Keratinocyte (primary cell): ENCODE data around the gene RUNX1. TPM values are rescaled to one million over a fixed set of nuclear protein-coding genes. Genes with fewer than 3 reads are reported as not detected.

Experiments used
- DNase-seq: peaks from one replicate; pipeline ENCODE4 v3.0.0-alpha.2; 2011; ENCODE audit warnings: low read depth, missing footprints, low spot score
- FAIRE-seq: peaks from 2 replicates; lab custom pipeline; 2011; peaks lifted over from hg19 to GRCh38; lab: Jason Lieb, UNC
- H2AFZ ChIP-seq: 2 replicates; pipeline ENCODE4 v1.6.0; 2012; ENCODE audit warnings: low read length, control low read depth, inconsistent platforms; ENCODE audit not compliant: control insufficient read depth
- H3K27ac ChIP-seq: 2 replicates; pipeline ENCODE4 v1.5.1; 2011; ENCODE audit warnings: low read length; ENCODE audit not compliant: control insufficient read depth, insufficient read depth
- H3K27me3 ChIP-seq: 3 replicates; pipeline ENCODE4 v1.6.0; 2011; ENCODE audit warnings: low read length; ENCODE audit not compliant: control insufficient read depth, insufficient read depth; ENCODE audit errors: extremely low read depth
- H3K36me3 ChIP-seq, 2 experiments: 2 replicates in 1 of 2; 3 replicates in 1 of 2; pipeline ENCODE4 v1.5.1; 2011; ENCODE audit warnings: low read length in 2 of 2, mild to moderate bottlenecking in 1 of 2; ENCODE audit not compliant: control insufficient read depth in 2 of 2, insufficient read depth in 2 of 2; ENCODE audit errors: extremely low read depth in 1 of 2
- H3K4me1 ChIP-seq: 3 replicates; pipeline ENCODE4 v1.5.1; 2011; ENCODE audit warnings: low read length; ENCODE audit not compliant: control insufficient read depth, insufficient read depth; ENCODE audit errors: extremely low read depth
- H3K4me2 ChIP-seq: 3 replicates; pipeline ENCODE4 v1.6.0; 2011; ENCODE audit warnings: low read depth, low read length; ENCODE audit not compliant: control insufficient read depth, insufficient read depth; ENCODE audit errors: extremely low read depth
- H3K4me3 ChIP-seq, 3 experiments: fragments of 200-600 bp in 1 of 3; sonication (generic) in 1 of 3; 2 replicates in 2 of 3; 3 replicates in 1 of 3; pipeline ENCODE4 v1.5.1; 2011 to 2016; ENCODE audit warnings: low read length in 3 of 3, mild to moderate bottlenecking in 3 of 3, control low read depth in 2 of 3, inconsistent platforms in 1 of 3, low read depth in 1 of 3, mixed read lengths in 1 of 3, mixed run types in 1 of 3, moderate library complexity in 1 of 3; ENCODE audit not compliant: control insufficient read depth in 2 of 3, insufficient read depth in 2 of 3; ENCODE audit errors: extremely low read depth in 1 of 3
- H3K79me2 ChIP-seq: 2 replicates; pipeline ENCODE4 v1.6.0; 2012; ENCODE audit warnings: low read length; ENCODE audit not compliant: control insufficient read depth, insufficient read depth
- H3K9ac ChIP-seq: 3 replicates; pipeline ENCODE4 v1.6.0; 2011; ENCODE audit warnings: low read length; ENCODE audit not compliant: control insufficient read depth, insufficient read depth; ENCODE audit errors: extremely low read depth
- H3K9me1 ChIP-seq: 3 replicates; pipeline ENCODE4 v1.6.0; 2011; ENCODE audit warnings: low read length; ENCODE audit not compliant: control insufficient read depth, insufficient read depth; ENCODE audit errors: extremely low read depth
- H3K9me3 ChIP-seq: 2 replicates; pipeline ENCODE4 v1.5.1; 2012; ENCODE audit warnings: low read depth, low read length; ENCODE audit not compliant: control insufficient read depth
- H4K20me1 ChIP-seq: 3 replicates; pipeline ENCODE4 v1.6.0; 2011; ENCODE audit warnings: low read length; ENCODE audit not compliant: control insufficient read depth, insufficient read depth; ENCODE audit errors: extremely low read depth
- CTCF ChIP-seq, 3 experiments: IDR thresholded peaks in 1 of 3; conservative IDR thresholded peaks in 1 of 3; optimal IDR thresholded peaks in 1 of 3; 2 replicates in 2 of 3; 3 replicates in 1 of 3; pipeline versions ENCODE3 to v1.5.1; 2011; ENCODE audit warnings: low read length in 3 of 3, mild to moderate bottlenecking in 3 of 3, moderate library complexity in 2 of 3, control low read depth in 1 of 3, inconsistent platforms in 1 of 3; ENCODE audit not compliant: insufficient read depth in 2 of 3; ENCODE audit errors: extremely low read depth in 1 of 3
- EZH2 ChIP-seq: IDR thresholded peaks from one replicate; pipeline ENCODE4 v1.6.1; 2012; ENCODE audit warnings: inconsistent platforms, mild to moderate bottlenecking, low read length, moderate library complexity
- dilution Hi-C: fragments of 300-500 bp; cut with MboI; formaldehyde crosslinking; loops from one replicate; pipeline ENCODE4 v1.7.0; 2020; ENCODE audit warnings: low sequenced_read_pairs; ENCODE audit not compliant: extremely low pct_ligation_motif_present
- polyA plus RNA-seq, 5 experiments: library from polyadenylated mRNA; depleted of rRNA in 3 of 5; stranded (reverse) in 3 of 5; stranded (forward) in 1 of 5; unstranded in 1 of 5; fragments of >200 nt; gene quantifications; 1 replicate in 1 of 5; 2 replicates in 3 of 5; 3 replicates in 1 of 5; pipeline versions ENCODE4 v1.2.1 to v1.2.3, GENCODE V29; 2011 to 2012; ENCODE audit warnings: missing spikeins in 2 of 5, low read depth in 1 of 5, low replicate concordance in 1 of 5

Gene RUNX1
- polyA plus RNA-seq, 1 donor (not counting 4 experiments of a cell fraction or from before 2014, with no cell fraction given) = 44.9 TPM

- Histone ChIP-seq H3K4me2 (no peak overlapping the region), H4K20me1 (no peaks in the 10 kb centered on the region), H3K79me2 (no peaks in the 10 kb centered on the region), H3K4me3 (no peak overlapping the region), H3K27me3 (no peaks in the 10 kb centered on the region), H3K36me3 (no peaks in the 10 kb centered on the region), H3K4me1 (peaks cover 5% of the 10 kb centered on the region), H3K9me1 (no peaks in the 10 kb centered on the region), H3K9me3 (no peaks in the 10 kb centered on the region), H3K27ac (no peak overlapping the region), H2AFZ (no peak overlapping the region), H3K9ac (no peak overlapping the region)
- TF ChIP-seq CTCF (optimal IDR thresholded peaks at IDR 0.05 in 1 of 3, IDR thresholded peaks at IDR 0.05 in 1 of 3, conservative IDR thresholded peaks at IDR 0.05 in 1 of 3; ENCODE audit: extremely low read depth in 1 of 3, insufficient read depth in 2 of 3, low read length in 3 of 3) (no peak), EZH2 (no peak)
- no peak for DNase-seq
- no peak for FAIRE-seq
- dilution Hi-C loops = no loop called here
Observed at GRCh38 chr21:35028451-35028978, 20.6 kb downstream of the RUNX1 start.

- Histone ChIP-seq H3K36me3 (no peaks in the 10 kb centered on the region), H3K4me1 (peaks cover 5% of the 10 kb centered on the region), H3K27me3 (no peaks in the 10 kb centered on the region), H2AFZ (no peak overlapping the region), H3K9ac (no peak overlapping the region), H4K20me1 (no peaks in the 10 kb centered on the region), H3K9me3 (no peaks in the 10 kb centered on the region), H3K4me3 (no peak overlapping the region), H3K27ac (no peak overlapping the region), H3K9me1 (no peaks in the 10 kb centered on the region), H3K4me2 (no peak overlapping the region), H3K79me2 (no peaks in the 10 kb centered on the region)
- peak; percentile 36 for FAIRE-seq
- TF ChIP-seq EZH2 = no peak
- no peak for TF ChIP-seq CTCF (optimal IDR thresholded peaks at IDR 0.05 in 1 of 3, IDR thresholded peaks at IDR 0.05 in 1 of 3, conservative IDR thresholded peaks at IDR 0.05 in 1 of 3; ENCODE audit: extremely low read depth in 1 of 3, insufficient read depth in 2 of 3, low read length in 3 of 3)
- dilution Hi-C loops = no loop called here
- no peak for DNase-seq
Observed at GRCh38 chr21:35027563-35028450, 21.3 kb downstream of the RUNX1 start.
